ENCODE measurements around the gene SERPINI1.

The SERPINI1 gene

GRCh38 chr3:167723872-167724271, 11.6 kb upstream of the SERPINI1 start:
- no peak for TF ChIP-seq CTCF (conservative IDR thresholded peaks at IDR 0.05; ENCODE audit: low read depth, low read length)
- H3K4me3 ChIP-seq (ENCODE audit: low read length): no peak overlapping the region
- no peak for DNase-seq (ENCODE audit: low read depth)

DNA sequence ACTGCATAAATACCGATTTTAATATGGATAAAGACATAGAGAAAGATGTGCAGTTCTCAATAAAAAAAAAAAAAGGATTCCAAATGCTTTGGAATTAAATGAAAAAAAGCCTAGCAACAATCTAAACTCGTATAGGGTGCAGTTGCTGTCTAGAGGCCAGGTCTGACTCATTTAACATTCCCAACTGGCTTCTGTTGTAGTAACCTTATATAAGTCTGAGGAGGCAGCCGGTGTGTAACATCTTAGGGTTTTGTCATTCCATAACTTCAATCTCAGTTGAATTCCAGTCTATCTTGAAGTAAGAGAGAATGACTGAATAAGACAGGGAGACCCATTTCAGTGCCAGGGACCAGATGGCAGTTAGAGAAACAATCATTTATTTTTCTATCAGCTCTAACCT, 7.3 kb upstream of the SERPINI1 start:
- TF ChIP-seq CTCF (conservative IDR thresholded peaks at IDR 0.05; ENCODE audit: low read depth, low read length): no peak
- peak; percentile 35 for DNase-seq (ENCODE audit: low read depth)

DNA sequence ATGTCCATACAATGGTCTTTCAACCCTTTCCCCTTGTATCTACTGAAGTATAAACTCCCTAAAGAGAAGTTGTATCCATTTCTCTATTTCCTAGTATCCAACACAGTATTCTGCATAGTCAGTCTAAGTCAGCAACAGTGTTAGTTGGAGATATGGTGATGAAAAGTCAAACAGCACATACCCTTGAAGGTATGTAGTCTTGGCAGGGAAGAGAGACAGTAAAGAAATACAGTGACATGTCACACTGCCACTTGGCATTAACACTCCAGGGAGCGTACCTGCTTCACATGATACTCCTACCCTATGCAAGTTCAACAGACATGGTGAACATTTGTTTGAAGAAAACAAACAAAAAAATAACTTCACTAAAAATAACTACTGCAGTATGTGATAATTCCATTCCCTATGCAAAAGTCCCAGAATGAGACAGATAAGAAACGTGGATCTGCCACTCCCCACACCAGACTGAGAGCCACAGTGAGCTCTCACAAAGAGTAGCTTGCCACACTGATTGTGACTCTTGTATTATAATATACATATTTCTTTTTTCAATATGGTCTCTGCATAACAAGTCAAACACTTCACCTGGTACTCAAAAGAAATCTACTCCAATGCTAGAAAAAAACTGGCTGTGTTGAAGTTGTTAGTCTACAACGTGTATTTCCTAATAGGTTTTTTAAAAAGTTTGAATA, 6.7 kb upstream of the SERPINI1 start:
- TF ChIP-seq CTCF (conservative IDR thresholded peaks at IDR 0.05; ENCODE audit: low read depth, low read length): no peak
- H3K4me3 ChIP-seq (ENCODE audit: low read length): no peak overlapping the region
- no peak for DNase-seq (ENCODE audit: low read depth)

More for the DNA sequence above, 7.3 kb upstream of the SERPINI1 start:
- H3K4me3 ChIP-seq (ENCODE audit: low read length): no peak overlapping the region

DNA sequence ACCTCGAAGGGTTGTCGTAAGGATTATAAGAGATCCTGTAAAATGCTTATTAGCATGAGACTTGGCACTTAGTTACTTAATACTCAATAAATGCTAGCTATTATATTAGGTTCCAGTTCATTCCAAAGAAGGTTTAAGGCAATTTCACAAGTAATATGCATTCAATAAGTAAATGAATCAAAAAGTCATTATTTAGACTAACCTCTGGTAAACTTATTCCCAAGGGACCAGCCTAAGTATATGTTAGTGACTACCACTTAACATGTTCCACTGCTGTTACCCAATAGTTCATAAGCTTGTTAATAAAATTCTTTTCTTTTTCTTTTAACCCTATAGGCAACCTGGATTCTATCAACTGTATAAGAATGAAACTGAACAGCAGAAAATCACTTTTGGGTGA, 5.9 kb upstream of the SERPINI1 start:
- no peak overlapping the region for H3K4me3 ChIP-seq (ENCODE audit: low read length)
- DNase-seq (ENCODE audit: low read depth): no peak
- no peak for TF ChIP-seq CTCF (conservative IDR thresholded peaks at IDR 0.05; ENCODE audit: low read depth, low read length)

- H3K4me3 ChIP-seq (ENCODE audit: low read length): no peak overlapping the region
- DNase-seq (ENCODE audit: low read depth): no peak
- TF ChIP-seq CTCF (conservative IDR thresholded peaks at IDR 0.05; ENCODE audit: low read depth, low read length): no peak
Measured at GRCh38 chr3:167731393-167731792, 4.1 kb upstream of the SERPINI1 start.

GRCh38 chr3:167732313-167733065, 3.0 kb upstream of the SERPINI1 start:
- H3K4me3 ChIP-seq (ENCODE audit: low read length): no peak overlapping the region
- no peak for DNase-seq (ENCODE audit: low read depth)
- no peak for TF ChIP-seq CTCF (conservative IDR thresholded peaks at IDR 0.05; ENCODE audit: low read depth, low read length)
